Choroid plexus epithelial cell (primary cell): Measurements from ENCODE around the gene XYLT2.
"Not testable (repeated sequence)": the region's sequence is repeated elsewhere in the genome, so short reads cannot be mapped to it uniquely, and the experiment has no call there.

Experiments used
- DNase-seq: peaks from one replicate; pipeline ENCODE4 v3.0.0-alpha.2; 2010; ENCODE audit warnings: low read depth
- H3K4me3 ChIP-seq: 2 replicates; pipeline ENCODE4 v1.5.1; 2011; ENCODE audit warnings: low read depth, mild to moderate bottlenecking, control low read depth, low read length, moderate library complexity
- TF ChIP-seq, protein P1 (sequence below): conservative IDR thresholded peaks from 2 replicates; pipeline ENCODE4 v1.5.1; 2011; ENCODE audit warnings: low read depth, mild to moderate bottlenecking, control low read depth, inconsistent platforms, low read length, moderate library complexity

The XYLT2 gene

DNA sequence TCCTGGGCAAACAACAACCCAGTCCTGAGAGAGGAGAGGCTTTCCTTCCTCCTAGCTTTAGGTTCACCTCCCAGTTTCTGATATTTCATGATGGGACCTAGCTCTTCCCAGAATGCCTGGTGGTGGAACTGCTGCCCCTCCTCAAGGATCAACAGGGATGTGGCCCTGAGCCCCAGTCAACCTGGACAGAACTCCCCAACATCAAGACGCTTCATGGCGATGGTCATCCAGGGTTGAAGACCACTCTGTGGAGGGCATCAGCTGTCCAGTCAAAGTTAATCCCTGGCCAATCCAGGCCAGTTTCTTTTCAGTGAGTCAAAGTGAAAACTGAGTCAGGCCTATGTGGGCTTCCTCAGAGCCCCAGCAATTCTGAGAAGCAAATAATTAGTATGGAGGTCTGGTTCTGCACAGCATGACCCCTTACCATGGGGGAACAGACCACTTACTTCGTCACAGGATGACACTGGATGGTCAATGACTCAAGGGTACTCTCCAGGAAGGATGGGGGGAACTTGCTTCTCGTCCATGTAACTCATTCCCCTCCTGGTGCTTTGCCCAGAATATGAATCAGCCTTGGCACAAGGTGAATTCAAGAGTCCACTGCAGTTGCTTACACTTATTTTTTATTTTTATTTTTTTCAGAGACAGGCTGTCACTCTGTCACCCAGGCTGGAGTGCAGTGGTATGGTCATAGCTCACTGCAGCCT is 14.7 kb upstream of the XYLT2 start:
- H3K4me3 ChIP-seq, result no peak overlapping the region
- DNase-seq, result peak; percentile 74
- TF ChIP-seq, protein P1, sequence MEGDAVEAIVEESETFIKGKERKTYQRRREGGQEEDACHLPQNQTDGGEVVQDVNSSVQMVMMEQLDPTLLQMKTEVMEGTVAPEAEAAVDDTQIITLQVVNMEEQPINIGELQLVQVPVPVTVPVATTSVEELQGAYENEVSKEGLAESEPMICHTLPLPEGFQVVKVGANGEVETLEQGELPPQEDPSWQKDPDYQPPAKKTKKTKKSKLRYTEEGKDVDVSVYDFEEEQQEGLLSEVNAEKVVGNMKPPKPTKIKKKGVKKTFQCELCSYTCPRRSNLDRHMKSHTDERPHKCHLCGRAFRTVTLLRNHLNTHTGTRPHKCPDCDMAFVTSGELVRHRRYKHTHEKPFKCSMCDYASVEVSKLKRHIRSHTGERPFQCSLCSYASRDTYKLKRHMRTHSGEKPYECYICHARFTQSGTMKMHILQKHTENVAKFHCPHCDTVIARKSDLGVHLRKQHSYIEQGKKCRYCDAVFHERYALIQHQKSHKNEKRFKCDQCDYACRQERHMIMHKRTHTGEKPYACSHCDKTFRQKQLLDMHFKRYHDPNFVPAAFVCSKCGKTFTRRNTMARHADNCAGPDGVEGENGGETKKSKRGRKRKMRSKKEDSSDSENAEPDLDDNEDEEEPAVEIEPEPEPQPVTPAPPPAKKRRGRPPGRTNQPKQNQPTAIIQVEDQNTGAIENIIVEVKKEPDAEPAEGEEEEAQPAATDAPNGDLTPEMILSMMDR, result no peak

GRCh38 chr17:50332196-50332595 is 13.7 kb upstream of the XYLT2 start:
- H3K4me3 ChIP-seq, result no peak overlapping the region
- TF ChIP-seq, protein P1, result no peak
- no peak for DNase-seq

- TF ChIP-seq, protein P1, result peak; percentile 49
- H3K4me3 ChIP-seq, result not testable (repeated sequence)
- DNase-seq, result peak; percentile 64
Observed at GRCh38 chr17:50333291-50334057, 12.5 kb upstream of the XYLT2 start.

DNA sequence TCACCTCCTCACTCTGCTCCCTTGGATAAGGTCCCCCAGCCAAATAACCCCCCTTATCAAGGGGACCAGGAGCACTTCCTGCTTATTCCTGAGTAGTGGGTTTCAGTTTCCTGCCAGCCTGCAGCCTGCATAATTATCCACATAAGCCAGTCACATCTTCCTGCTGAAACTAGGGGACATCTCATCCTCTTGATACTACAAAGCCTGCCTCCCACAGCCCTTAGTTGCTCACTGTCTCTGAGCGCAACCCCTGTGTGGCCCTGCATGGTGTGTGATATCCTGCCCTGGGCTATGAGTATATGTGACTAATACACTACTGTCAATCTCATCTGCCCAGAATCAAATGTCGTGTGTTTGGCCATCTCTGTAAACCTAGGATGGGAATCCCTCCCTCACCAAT is 8.0 kb upstream of the XYLT2 start:
- no peak overlapping the region for H3K4me3 ChIP-seq
- DNase-seq, result no peak
- TF ChIP-seq, protein P1, result no peak

GRCh38 chr17:50338645-50339044 is 7.3 kb upstream of the XYLT2 start:
- TF ChIP-seq, protein P1, result no peak
- H3K4me3 ChIP-seq, result no peak overlapping the region
- DNase-seq, result no peak

DNA sequence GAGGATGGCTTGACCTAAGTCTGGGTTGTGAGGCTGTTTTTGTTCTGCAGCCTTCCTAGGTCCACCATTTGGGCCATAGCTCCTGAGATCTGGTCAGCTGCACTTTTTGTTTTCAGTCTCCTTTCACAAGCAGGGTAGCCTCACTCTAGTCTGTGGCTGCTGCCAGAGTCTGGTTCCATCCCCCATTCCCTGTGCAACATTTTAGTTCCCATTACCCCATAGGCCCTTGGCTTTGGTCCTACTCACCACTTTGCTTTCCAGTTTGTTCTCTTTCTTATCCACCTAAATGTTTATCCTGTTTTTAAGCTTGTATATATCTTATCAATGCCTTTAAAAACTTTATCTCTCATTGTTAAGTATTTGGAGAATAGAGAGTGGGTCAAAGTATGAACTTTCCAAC is 6.5 kb upstream of the XYLT2 start:
- TF ChIP-seq, protein P1, result no peak
- no peak for DNase-seq
- no peak overlapping the region for H3K4me3 ChIP-seq
